A673 (cell line): ENCODE data around the gene DENND2D.

Experiments
- CTCF ChIP-seq: fragments of 300-800, 200-600 bp; sonication (generic); conservative IDR thresholded peaks from 2 replicates; pipeline ENCODE4 v1.5.1; 2017; ENCODE audit warnings: low read depth, mild to moderate bottlenecking, antibody characterized with exemption, low read length, moderate library complexity, mixed read lengths
- EZH2 ChIP-seq: fragments of 200-600 bp; sonication (generic); IDR thresholded peaks from 2 replicates; pipeline ENCODE4 v1.6.1; 2017; ENCODE audit warnings: borderline replicate concordance, low read depth, mild to moderate bottlenecking, mixed read lengths, antibody characterized with exemption, low read length; ENCODE audit not compliant: poor library complexity, severe bottlenecking

GRCh38 chr1:111205714-111206050, 5.2 kb upstream of the DENND2D start:
- no peak for TF ChIP-seq CTCF
- no peak for TF ChIP-seq EZH2
